ENCODE data around the gene FBP2. TPM values are rescaled to one million over a fixed set of nuclear protein-coding genes. Genes with fewer than 3 reads are reported as not detected.

Gene FBP2
- total RNA-seq, 4 donors from 2014 or later = 12.1 to 56.5 (median 41.5) TPM

DNA sequence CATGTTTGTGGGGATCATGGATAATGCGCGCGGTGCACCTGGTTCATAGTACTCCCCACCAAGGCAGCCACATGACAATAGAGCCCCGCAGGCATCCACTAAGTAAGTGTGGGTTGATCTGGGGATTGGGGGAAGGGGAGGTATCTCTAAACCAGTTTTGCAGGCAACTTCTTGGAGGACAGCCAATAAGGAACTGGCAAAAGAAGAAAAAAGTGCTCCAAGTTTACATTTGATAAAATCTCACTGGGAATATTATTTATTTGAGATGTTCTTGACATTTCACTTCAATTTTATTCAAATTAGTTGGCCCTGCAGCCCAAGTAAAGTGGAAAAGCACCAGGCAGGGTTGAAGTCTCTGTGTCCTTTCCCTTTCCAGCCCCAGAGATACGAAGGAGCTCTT lies 37.2 kb upstream of the FBP2 start:
- no peak for DNase-seq
- in situ Hi-C loops (cut with MboI; ENCODE audit: low sequenced_read_pairs in 4 of 4) (no loop called here), intact Hi-C loops (cut with DNase I; ENCODE audit: low total_unique reads) (no loop called here)
- no peaks in the 10 kb centered on the region for H3K9me3 ChIP-seq
- H3K36me3 ChIP-seq = no peaks in the 10 kb centered on the region
- no peaks in the 10 kb centered on the region for H3K27me3 ChIP-seq
- H3K4me3 ChIP-seq = no peak overlapping the region
- TF ChIP-seq, protein P1, sequence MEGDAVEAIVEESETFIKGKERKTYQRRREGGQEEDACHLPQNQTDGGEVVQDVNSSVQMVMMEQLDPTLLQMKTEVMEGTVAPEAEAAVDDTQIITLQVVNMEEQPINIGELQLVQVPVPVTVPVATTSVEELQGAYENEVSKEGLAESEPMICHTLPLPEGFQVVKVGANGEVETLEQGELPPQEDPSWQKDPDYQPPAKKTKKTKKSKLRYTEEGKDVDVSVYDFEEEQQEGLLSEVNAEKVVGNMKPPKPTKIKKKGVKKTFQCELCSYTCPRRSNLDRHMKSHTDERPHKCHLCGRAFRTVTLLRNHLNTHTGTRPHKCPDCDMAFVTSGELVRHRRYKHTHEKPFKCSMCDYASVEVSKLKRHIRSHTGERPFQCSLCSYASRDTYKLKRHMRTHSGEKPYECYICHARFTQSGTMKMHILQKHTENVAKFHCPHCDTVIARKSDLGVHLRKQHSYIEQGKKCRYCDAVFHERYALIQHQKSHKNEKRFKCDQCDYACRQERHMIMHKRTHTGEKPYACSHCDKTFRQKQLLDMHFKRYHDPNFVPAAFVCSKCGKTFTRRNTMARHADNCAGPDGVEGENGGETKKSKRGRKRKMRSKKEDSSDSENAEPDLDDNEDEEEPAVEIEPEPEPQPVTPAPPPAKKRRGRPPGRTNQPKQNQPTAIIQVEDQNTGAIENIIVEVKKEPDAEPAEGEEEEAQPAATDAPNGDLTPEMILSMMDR (IDR thresholded peaks at IDR 0.05 in 4 of 5, conservative IDR thresholded peaks at IDR 0.05 in 1 of 5) = no peak
- TF ChIP-seq POLR2A (IDR thresholded peaks at IDR 0.05) = no peak
- no peaks in the 10 kb centered on the region for H3K4me1 ChIP-seq
- no peak overlapping the region for H3K27ac ChIP-seq
- no peak for ATAC-seq

DNA sequence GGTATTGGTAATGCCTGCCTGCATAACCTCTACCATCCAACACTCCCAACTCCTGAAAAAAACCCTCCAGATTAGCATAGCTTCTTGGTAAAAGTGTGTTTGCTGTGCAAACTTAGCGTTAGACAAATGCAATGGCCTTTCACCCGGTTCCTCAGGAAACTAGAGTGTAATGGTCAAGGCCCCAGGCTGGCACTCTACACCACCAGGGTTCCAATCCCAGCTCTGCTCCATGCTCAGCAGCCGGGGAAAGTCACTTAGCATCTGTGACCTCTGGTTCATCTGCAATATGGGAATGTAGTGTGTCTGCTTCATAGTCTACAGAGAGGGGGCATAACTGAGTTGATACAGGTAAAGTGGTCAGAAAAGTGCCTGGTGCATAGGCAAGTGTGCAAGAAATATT lies 36.7 kb upstream of the FBP2 start:
- Histone ChIP-seq H3K27me3 (no peaks in the 10 kb centered on the region), H3K4me1 (no peaks in the 10 kb centered on the region), H3K9me3 (no peaks in the 10 kb centered on the region), H3K4me3 (no peak overlapping the region), H3K27ac (no peak overlapping the region), H3K36me3 (no peaks in the 10 kb centered on the region)
- ATAC-seq (no peak), DNase-seq (no peak)
- in situ Hi-C loops (cut with MboI; ENCODE audit: low sequenced_read_pairs in 4 of 4) = no loop called here
- intact Hi-C loops (cut with DNase I; ENCODE audit: low total_unique reads) = no loop called here
- no peak for TF ChIP-seq POLR2A (IDR thresholded peaks at IDR 0.05)
- TF ChIP-seq, protein P1 (IDR thresholded peaks at IDR 0.05 in 4 of 5, conservative IDR thresholded peaks at IDR 0.05 in 1 of 5) = no peak

DNA sequence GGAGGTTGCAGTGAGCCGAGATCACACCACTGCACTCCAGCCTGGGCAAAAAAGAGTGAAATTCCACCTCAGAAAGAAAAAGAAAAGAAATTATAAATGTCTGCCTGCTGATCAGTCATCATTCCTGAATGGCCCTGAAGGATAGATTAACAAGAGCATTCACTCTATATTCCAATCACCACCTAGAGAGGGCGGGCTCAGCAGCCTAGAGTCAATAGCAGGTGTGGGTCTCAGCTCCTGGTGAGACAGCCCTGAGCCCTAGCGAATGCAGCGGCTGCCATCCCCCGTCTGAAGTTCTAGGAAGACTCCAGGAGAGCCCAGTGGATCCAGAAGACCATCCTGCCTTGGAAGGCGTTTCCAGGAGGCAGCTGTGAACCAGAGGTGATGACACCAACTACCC lies 33.7 kb upstream of the FBP2 start:
- no peak for DNase-seq
- ATAC-seq = no peak
- H3K27ac ChIP-seq = no peak overlapping the region
- H3K4me3 ChIP-seq = no peak overlapping the region
- no peaks in the 10 kb centered on the region for H3K4me1 ChIP-seq
- no peaks in the 10 kb centered on the region for H3K36me3 ChIP-seq
- no peaks in the 10 kb centered on the region for H3K9me3 ChIP-seq
- in situ Hi-C loops (cut with MboI; ENCODE audit: low sequenced_read_pairs in 4 of 4) = no loop called here
- H3K27me3 ChIP-seq = no peaks in the 10 kb centered on the region
- TF ChIP-seq POLR2A (IDR thresholded peaks at IDR 0.05) = no peak
- TF ChIP-seq, protein P1 (IDR thresholded peaks at IDR 0.05 in 4 of 5, conservative IDR thresholded peaks at IDR 0.05 in 1 of 5) = no peak
- intact Hi-C loops (cut with DNase I; ENCODE audit: low total_unique reads) = no loop called here

DNA sequence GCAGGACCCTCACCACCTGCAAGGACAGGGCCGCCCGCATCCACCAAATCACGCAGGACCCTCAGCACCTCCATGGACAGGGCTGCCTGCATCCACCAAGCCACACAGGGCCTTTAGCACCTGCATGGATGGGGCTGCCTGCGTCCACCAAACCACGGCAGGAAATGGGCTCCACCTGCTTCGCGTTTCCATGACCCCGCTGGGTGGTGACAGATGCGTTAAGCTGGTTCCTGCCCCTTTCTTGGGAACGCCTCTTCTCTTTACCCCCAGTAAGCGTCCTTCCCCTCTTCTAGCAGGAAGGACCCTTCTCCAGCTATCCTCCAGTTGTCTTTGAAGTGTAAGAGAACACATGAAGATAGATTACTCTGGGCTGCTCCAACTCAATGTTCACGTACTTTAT lies 32.2 kb upstream of the FBP2 start:
- TF ChIP-seq, protein P1 (IDR thresholded peaks at IDR 0.05 in 4 of 5, conservative IDR thresholded peaks at IDR 0.05 in 1 of 5) = no peak
- no peak for TF ChIP-seq POLR2A (IDR thresholded peaks at IDR 0.05)
- in situ Hi-C loops (cut with MboI; ENCODE audit: low sequenced_read_pairs in 4 of 4) (no loop called here), intact Hi-C loops (cut with DNase I; ENCODE audit: low total_unique reads) (no loop called here)
- Histone ChIP-seq H3K4me3 (no peak overlapping the region), H3K36me3 (no peaks in the 10 kb centered on the region), H3K27me3 (no peaks in the 10 kb centered on the region), H3K9me3 (no peaks in the 10 kb centered on the region), H3K27ac (no peak overlapping the region), H3K4me1 (no peaks in the 10 kb centered on the region)
- DNase-seq = no peak
- no peak for ATAC-seq

DNA sequence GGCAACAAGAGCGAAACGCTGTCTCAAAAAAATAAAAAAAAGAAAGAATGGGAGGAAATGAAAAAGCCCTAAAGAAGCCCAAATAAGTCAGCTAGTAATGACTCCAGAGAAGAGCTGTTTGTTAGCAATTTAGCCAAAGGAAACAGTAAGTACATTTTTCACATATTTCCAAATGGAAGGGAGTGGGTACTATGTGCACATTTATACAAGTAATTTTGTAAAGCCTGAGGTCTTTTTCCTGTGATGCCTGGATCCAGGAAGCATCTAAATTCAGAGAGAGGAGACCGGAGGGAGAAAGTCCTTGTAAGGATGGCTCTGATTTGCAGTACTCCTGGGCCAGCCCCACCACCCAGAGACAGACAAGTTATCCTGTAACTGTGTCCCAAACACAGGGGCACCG lies 31.0 kb upstream of the FBP2 start:
- no peak overlapping the region for H3K27ac ChIP-seq
- H3K36me3 ChIP-seq = no peaks in the 10 kb centered on the region
- intact Hi-C loops (cut with DNase I; ENCODE audit: low total_unique reads) = no loop called here
- H3K4me1 ChIP-seq = no peaks in the 10 kb centered on the region
- no peaks in the 10 kb centered on the region for H3K27me3 ChIP-seq
- TF ChIP-seq, protein P1 (IDR thresholded peaks at IDR 0.05 in 4 of 5, conservative IDR thresholded peaks at IDR 0.05 in 1 of 5) = no peak
- no peak for TF ChIP-seq POLR2A (IDR thresholded peaks at IDR 0.05)
- H3K9me3 ChIP-seq = no peaks in the 10 kb centered on the region
- in situ Hi-C loops (cut with MboI; ENCODE audit: low sequenced_read_pairs in 4 of 4) = no loop called here
- H3K4me3 ChIP-seq = no peak overlapping the region
- ATAC-seq = no peak
- DNase-seq = no peak
